K562 treated with DMSO at 1 percent for 48 hours (cell line): Measurements from ENCODE around the gene DAPK3. TPM values are rescaled to one million over a fixed set of nuclear protein-coding genes. Genes with fewer than 3 reads are reported as not detected.

ENCODE experiments used
- total RNA-seq: library from RNA; unstranded; fragments of 300-600 nt; gene quantifications from 2 replicates; pipeline ENCODE4 v1.2.3, GENCODE V29; 2022; ENCODE audit warnings: low replicate concordance; ENCODE audit errors: extremely low read depth

Gene DAPK3
- not detected in 2 replicates for total RNA-seq

DNA sequence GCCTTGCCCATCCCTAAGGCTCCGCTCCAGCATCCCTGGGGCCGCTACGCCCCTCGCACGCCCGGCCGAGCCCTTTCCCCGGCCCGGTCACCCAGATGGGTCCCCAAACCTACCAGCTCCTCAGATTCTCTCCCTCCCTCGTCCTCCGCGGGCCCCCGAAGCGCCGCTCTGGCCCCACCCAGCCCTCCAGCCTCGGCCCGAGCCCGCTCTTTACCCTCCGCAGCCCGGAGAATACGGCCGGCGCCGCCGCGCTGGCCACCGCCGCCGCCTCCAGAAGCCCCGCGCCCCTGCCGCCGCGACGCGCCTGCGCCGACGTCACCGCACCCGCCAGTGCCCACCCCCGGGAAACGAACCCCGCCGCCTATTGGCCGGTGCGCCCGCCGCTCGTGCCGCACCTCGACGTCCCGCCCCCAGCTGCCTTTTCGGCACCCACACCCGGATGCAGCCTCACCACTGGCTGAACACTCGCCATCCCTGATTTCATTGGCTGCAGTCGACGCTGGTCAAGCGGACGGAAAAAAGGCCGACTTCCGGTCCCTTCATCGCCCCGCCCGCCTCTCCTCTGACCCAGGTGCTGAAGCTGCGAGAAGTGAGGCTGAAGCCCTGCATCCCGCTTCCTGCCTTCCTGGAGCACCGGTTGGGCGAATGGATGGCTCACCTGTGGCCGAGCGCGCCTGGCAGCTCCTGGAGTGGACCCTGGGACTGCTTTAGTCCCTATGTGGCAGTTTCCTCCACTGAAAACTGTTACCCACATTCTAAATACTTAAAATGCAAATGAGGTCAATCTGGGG lies at the start of gene DAPK3:
TSS of gene DAPK3 (minus strand) at position 292 of the 791 bp plus-strand sequence. CDS start 1,364 bp downstream, outside the sequence.

DNA sequence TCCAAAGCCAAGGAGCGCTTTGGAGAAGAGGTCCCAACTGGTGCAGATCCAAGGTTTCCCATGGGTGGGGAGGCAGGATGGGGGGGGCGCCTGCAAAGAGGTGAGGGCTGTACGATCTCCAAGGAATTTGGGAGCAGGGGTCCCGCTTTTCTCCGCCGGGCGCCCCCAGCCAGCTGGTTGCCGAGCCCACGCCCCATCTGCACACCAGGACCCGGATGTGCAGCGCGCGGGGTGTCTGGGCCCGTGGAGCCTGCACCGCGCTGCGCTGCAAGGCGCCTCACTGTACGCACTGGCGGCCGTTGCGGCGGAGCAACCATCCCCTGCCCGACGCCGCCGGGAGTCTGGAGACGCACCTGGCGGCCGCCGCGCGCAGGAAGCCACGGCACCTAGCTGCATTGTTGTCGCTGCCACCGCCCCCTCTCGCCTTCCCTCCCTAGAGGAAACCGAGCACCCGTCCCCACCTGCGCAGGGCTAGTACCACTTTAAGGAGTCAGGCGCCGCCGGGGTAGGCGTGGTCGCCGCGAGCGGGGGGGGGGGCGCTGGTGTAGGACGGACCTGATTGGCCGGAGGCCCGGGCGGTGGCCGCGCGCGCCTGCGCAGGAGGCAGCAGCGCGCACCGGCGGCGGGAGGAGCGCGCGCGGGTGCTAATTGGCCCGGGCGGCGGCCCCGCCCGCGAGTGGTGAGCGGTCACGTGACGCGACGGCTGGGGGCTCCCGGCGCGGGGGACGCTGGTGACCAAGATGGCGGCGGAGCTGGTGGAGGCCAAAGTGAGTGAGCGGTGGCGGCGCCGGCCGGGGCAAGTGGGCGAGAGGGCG lies 36.3 kb upstream of the DAPK3 start, which contains the start of gene PIAS4:
TSS of gene PIAS4 (plus strand) at position 716 of the 815 bp plus-strand sequence. CDS start at position 741, 25 bp downstream.

DNA sequence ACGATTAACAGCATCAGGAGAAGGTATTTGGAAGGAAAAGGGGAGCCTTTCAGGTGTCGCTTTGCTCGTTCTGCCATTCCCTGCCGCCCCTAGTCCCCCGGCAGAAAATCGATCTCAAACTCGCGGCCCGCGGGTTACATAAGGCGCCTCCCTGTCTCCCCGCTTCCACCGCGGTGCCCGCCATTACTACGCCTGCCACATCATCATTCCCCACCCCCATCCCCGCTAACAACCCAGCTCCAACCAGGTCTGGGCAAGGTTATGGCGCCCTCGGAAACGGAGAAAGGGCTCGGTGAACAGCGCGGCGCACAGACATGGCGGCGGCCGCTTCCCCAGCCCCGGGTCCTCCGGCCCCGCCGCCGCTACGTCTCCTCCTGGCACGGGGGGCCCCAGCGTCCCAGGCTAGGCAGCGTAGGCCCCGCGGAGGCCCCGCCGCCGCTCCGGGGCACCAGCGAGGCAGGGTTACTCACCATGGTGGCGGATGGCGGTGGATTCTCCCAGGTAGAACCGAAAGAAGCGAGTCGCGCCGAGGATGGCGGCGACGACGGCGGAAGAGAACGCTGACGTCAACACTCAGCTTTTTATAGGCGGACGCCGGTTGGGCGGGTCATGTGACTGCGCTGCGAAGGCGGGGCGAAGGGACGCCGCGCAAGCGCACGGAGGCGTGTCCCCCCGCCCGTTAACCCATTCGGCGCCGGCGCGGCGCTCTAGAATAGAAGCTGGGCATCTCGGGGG lies 14.2 kb upstream of the DAPK3 start, which contains the start of gene EEF2:
TSS of gene EEF2 (minus strand) at position 556 of the 735 bp plus-strand sequence. CDS start at position 473, 83 bp downstream.

DNA sequence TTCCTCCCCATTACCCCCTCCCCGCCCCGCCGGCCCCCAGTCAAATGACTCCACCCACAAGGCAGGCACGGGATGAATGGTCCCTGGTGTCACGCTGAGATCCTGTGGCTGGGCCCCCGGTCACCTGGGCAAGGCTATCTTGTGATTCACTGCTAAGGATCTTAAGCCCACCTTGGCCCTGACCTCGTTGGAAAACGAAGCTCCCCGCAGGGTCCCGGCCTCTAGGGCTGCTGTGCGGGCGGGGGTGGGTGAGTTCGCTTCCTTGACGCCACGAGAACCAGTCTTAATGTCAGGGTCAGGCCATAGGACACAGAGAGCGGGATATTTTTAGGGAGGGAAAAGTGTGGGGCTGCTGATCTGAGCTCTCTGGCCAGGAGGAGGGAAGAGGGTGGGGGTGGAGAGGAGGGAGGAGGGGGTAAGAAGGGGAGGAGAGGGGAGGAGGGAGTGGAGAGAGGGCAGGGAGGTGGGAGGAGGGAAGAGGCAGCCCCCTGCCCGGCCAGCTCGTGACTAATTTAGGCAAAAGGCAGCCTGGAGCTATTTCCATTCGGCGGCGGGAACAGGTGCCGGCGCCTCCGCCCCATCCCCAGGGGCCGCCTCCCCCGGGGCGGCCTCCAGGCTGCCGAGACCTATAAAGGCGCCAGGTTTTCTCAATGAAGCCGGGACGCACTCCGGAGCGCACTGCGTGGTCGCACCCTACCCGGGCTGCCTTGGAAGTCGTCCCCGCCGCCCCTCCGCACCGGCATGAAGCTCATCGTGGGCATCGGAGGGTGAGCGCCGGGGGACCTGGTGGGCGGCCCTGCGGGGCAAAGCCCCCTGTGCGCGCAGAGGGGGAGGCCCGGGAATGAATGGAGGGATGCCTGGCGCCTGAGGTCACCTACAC lies 37.7 kb downstream of the DAPK3 start, which contains the start of gene NMRK2:
TSS of gene NMRK2 (plus strand) at position 139 of the 880 bp plus-strand sequence. CDS start at position 742, 603 bp downstream.

Other genes starting within 250 kb of the DAPK3 start
- not detected in 2 replicates for gene APBA3, start 209.4 kb downstream of the DAPK3 start, total RNA-seq
- not detected in 2 replicates for gene MRPL54, start 208.4 kb downstream of the DAPK3 start, total RNA-seq
- not detected in 2 replicates for gene RAX2, start 198.9 kb downstream of the DAPK3 start, total RNA-seq
- not detected in 2 replicates for gene MATK, start 184.7 kb downstream of the DAPK3 start, total RNA-seq
- not detected in 2 replicates for gene ZFR2, start 102.1 kb downstream of the DAPK3 start, total RNA-seq
- not detected in 2 replicates for gene ATCAY, start 90.4 kb downstream of the DAPK3 start, total RNA-seq
- not detected in 2 replicates for gene NMRK2, start 38.0 kb downstream of the DAPK3 start, total RNA-seq
- 2,701 and 3,320 TPM in 2 replicates for gene EEF2, start 14.4 kb upstream of the DAPK3 start, total RNA-seq
- gene PIAS4, start 36.6 kb upstream of the DAPK3 start, total RNA-seq, result not detected in 2 replicates
- gene ZBTB7A, start 95.8 kb upstream of the DAPK3 start, total RNA-seq, result not detected in 2 replicates
- not detected in 2 replicates for gene MAP2K2, start 153.0 kb upstream of the DAPK3 start, total RNA-seq
- gene CREB3L3, start 182.5 kb upstream of the DAPK3 start, total RNA-seq, result not detected in 2 replicates
- not detected in 2 replicates for gene SIRT6, start 211.5 kb upstream of the DAPK3 start, total RNA-seq
- gene ANKRD24, start 211.6 kb upstream of the DAPK3 start, total RNA-seq, result not detected in 2 replicates